Lower leg skin (tissue), 3 donors: ENCODE results near the gene TRIM67.

Experiments used
- CTCF ChIP-seq, 3 donors: fragments of 450-650 bp; IDR thresholded peaks; one replicate each; pipeline ENCODE4 v1.5.1; 2016; ENCODE audit warnings: antibody characterized with exemption in 3 of 3, mild to moderate bottlenecking in 3 of 3, moderate library complexity in 2 of 3
- POLR2A ChIP-seq, 2 donors: fragments of 450-650 bp; IDR thresholded peaks; one replicate each; pipeline ENCODE4 v1.6.1; 2016 to 2017; ENCODE audit warnings: antibody characterized with exemption in 2 of 2, mild to moderate bottlenecking in 1 of 2, moderate library complexity in 1 of 2

- TF ChIP-seq CTCF (IDR thresholded peaks at IDR 0.05) (no peak), POLR2A (IDR thresholded peaks at IDR 0.05) (no peak)
These were observed 14.0 kb upstream of the TRIM67 start for GRCh38 chr1:231147896-231148295.
